GM18526 (cell line): ENCODE measurements around the gene KCNJ5.

Experiments
- POLR2A ChIP-seq: IDR thresholded peaks from 3 replicates; pipeline ENCODE4 v1.6.1; 2011; ENCODE audit not compliant: insufficient read length; ENCODE audit errors: extremely low read depth

The KCNJ5 gene

GRCh38 chr11:128890543-128891368 is at the start of gene KCNJ5:
TSS of gene KCNJ5 (plus strand) at chr11:128891356. CDS start at chr11:128911274, 19,918 bp downstream.
- no peak for TF ChIP-seq POLR2A

GRCh38 chr11:128841461-128842072 is 49.6 kb upstream of the KCNJ5 start:
- TF ChIP-seq POLR2A = no peak

- TF ChIP-seq POLR2A = no peak
Measured at GRCh38 chr11:128843198-128843785, 47.9 kb upstream of the KCNJ5 start.

GRCh38 chr11:128845334-128845780 is 45.8 kb upstream of the KCNJ5 start:
- no peak for TF ChIP-seq POLR2A

GRCh38 chr11:128846985-128847384 is 44.2 kb upstream of the KCNJ5 start:
- no peak for TF ChIP-seq POLR2A

- no peak for TF ChIP-seq POLR2A
Measured at GRCh38 chr11:128848815-128849455, 42.2 kb upstream of the KCNJ5 start.

- TF ChIP-seq POLR2A = no peak
Measured at GRCh38 chr11:128852327-128853023, 38.7 kb upstream of the KCNJ5 start.

GRCh38 chr11:128853559-128853958 is 37.6 kb upstream of the KCNJ5 start:
- no peak for TF ChIP-seq POLR2A

GRCh38 chr11:128854841-128855240 is 36.3 kb upstream of the KCNJ5 start:
- TF ChIP-seq POLR2A = no peak

GRCh38 chr11:128856241-128856640 is 34.9 kb upstream of the KCNJ5 start:
- no peak for TF ChIP-seq POLR2A

GRCh38 chr11:128857341-128857740 is 33.8 kb upstream of the KCNJ5 start:
- TF ChIP-seq POLR2A = no peak

GRCh38 chr11:128859563-128860441 is 31.4 kb upstream of the KCNJ5 start:
- no peak for TF ChIP-seq POLR2A

- no peak for TF ChIP-seq POLR2A
Measured at GRCh38 chr11:128860571-128861361, 30.4 kb upstream of the KCNJ5 start.
